Astrocyte (in vitro differentiated cells and primary cell): ENCODE data around the gene INCA1.

Experiments
- EZH2 ChIP-seq: IDR thresholded peaks from 2 replicates; pipeline ENCODE4 v1.6.1; 2012; ENCODE audit warnings: mild to moderate bottlenecking, low read length, inconsistent platforms; ENCODE audit not compliant: insufficient read depth
- TF ChIP-seq, protein P1 (sequence below): IDR thresholded peaks from 2 replicates; pipeline ENCODE4 v1.5.1; 2011; ENCODE audit warnings: low read depth, mild to moderate bottlenecking, inconsistent platforms, low read length, moderate library complexity; ENCODE audit not compliant: insufficient read depth

- TF ChIP-seq, protein P1, sequence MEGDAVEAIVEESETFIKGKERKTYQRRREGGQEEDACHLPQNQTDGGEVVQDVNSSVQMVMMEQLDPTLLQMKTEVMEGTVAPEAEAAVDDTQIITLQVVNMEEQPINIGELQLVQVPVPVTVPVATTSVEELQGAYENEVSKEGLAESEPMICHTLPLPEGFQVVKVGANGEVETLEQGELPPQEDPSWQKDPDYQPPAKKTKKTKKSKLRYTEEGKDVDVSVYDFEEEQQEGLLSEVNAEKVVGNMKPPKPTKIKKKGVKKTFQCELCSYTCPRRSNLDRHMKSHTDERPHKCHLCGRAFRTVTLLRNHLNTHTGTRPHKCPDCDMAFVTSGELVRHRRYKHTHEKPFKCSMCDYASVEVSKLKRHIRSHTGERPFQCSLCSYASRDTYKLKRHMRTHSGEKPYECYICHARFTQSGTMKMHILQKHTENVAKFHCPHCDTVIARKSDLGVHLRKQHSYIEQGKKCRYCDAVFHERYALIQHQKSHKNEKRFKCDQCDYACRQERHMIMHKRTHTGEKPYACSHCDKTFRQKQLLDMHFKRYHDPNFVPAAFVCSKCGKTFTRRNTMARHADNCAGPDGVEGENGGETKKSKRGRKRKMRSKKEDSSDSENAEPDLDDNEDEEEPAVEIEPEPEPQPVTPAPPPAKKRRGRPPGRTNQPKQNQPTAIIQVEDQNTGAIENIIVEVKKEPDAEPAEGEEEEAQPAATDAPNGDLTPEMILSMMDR, result no peak
- no peak for TF ChIP-seq EZH2
Observed at GRCh38 chr17:4959261-4959965, 37.9 kb downstream of the INCA1 start.
